Activated naive CD4-positive, alpha-beta T cell (primary cell): ENCODE results near the gene KLHL29.

ENCODE experiments used
- DNase-seq, 4 experiments: peaks; one replicate each; lab custom pipeline; 2025; lab: John Stamatoyannopoulos, UW

The KLHL29 gene

DNA sequence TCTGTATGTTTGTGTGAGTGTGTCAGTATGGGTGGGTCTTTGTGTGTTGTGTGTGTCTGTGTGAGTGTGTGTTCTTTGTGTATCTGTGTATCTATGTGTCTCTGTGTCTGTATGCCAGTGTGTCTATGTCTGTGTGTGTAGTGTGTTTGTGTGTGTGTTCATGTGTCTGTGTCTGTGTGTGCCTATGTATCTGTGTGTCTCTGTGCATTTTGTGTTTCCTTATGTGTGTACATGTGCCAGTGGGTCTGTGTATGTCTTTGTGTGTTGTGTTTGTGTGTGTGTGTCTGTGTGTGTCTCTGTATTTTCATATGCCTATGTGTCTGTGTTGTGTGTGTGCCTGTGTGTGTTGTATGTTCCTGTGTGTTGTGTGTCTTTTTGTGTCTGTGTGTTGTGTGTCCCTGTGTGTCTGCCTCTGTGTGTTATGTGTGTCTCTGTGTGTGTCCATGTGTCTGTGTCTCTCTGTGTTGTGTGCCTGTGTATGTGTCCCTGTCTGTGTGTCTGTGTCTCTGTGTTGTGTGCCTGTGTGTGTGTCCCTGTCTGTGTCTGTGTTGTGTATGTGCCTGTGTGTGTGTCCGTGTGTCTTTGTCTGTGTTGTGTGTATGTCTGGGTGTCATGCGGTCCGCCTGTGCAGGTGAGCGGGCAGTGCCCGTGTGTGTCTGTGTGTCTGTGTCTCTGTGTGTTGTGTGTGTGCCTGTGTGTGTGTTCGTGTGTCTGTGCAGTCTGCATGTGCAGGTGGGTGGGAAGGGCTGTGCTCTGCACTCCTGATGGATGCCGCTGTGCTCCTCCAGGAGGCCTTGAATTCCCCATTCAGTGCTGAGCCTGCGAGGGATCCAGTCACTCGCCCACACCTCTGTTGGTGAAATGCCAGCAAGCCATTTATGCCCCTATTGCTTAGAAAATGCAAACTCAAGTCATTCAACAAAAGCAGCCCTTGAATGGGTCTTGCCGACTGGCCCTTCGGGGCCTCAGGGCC, 37.4 kb downstream of the KLHL29 start:
- DNase-seq = no peak

DNA sequence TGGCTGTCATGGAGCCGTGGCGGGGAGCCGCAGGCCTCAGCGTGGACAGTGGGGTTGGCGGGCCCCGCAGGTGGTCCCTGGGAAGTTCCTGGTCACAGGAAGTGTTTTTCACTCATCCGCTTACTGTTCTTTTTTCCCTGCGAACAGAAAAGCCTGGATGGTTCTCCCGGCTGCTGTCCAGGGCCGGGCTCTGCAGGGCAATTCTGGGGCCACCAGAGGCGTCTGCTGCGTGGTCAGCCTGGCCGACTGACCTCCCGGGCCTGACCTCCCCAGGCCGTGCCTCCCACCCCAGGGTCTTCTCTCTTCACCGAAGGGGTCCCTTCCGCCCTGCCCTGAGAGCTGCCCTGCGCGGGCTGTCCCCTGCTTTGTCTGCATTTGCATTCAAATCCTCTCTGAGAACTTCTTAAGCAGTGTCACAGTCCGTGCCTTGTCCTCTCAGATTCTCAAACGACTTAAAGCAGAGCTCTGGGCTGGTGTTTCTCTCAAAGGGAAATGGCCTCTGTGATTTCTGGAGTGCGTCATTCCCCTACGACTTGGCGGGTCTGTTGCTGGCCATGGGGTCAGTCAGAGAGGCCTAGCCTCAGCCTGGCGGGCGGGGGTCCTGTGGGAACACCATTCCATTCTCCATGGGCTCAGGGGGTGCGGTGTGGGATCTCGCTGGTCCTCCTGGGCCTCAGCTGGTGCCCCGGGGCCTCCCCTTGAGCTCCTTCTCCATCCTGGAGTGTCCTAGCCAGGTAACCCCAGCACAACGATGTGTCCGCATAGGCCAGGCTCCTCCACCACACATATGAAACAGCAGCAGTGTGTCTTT, 38.3 kb downstream of the KLHL29 start:
- DNase-seq = no peak

DNA sequence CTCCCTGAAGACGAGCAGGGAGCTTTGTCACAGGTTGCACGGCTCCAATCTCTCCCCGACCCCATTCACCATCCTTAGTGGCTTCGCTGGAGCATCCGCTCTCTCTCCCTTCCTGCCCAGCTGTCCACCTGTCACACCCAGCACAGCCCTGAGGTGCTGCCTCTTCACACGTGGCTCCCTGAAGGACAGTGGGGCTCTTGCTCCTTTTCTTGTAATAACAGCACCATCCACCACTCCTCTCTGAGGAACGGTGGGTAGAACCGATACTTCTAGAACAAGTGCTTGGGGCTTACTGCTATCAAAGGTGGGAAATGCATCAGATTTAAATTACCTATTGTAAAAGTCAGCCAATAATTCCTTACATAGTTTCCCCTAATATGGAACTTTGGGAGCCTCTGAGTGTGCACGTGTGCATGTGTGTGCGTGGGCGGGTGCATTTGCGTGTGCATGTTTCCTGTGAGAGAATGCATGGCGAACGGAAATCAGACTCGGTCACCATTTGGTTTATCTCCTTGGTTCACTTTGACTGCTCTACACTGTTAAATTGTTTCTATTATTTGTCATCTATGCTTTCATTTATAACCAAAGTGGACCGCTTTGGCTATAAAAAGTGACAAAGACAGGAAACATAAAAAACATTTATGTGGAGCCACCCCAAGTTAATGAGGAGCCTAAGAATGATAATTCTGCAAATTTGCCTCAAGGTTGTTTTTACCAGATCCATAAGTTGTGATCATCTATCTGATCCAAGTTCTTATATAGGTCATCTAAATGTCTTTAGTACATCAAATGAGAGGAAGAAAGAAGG, 39.1 kb downstream of the KLHL29 start:
- no peak for DNase-seq

DNA sequence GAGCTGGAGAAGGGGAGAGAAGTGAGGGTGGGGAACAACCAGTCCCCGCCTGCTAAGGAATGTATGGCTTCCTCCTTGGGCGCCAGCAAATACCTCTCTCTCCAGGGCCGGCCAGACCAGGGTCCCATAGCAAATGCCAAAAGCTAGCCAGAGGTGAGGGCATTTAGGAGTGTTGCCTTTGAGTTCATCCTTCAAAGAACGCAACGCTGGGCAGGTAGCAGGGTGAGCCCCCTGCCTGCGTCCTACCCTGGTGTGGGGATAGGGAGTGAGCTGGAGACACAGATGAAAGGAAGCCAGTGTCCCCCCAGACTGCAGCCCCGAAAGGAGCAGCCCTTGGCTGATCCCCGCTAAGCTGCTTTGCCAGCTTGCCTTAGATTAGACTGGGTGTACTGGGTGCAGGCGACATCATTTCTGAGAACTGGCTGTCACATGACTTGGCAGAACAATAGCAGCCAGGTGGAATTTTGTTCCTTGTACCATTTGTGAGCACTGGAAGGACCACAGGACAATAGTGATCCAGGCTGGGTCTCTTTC, 40.4 kb downstream of the KLHL29 start:
- no peak for DNase-seq

DNA sequence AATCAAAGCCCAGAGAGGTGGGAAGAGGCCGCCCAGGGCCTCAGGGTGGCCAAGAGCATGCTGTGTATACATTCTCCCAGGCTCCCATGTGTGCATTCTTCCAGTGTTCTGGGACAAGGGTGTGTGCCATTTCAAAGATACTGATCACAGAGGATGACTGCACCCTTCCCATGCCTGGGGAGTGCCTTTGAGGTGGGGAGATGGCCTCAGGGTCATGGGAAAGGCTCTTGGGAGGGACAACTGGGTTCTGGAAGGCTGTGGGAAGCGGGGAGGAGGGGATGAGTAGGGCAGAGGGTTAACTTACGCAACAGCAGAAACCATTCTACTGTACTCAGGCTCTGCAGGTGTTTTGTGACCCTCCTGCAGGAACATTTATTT, 40.9 kb downstream of the KLHL29 start:
- DNase-seq = no peak

DNA sequence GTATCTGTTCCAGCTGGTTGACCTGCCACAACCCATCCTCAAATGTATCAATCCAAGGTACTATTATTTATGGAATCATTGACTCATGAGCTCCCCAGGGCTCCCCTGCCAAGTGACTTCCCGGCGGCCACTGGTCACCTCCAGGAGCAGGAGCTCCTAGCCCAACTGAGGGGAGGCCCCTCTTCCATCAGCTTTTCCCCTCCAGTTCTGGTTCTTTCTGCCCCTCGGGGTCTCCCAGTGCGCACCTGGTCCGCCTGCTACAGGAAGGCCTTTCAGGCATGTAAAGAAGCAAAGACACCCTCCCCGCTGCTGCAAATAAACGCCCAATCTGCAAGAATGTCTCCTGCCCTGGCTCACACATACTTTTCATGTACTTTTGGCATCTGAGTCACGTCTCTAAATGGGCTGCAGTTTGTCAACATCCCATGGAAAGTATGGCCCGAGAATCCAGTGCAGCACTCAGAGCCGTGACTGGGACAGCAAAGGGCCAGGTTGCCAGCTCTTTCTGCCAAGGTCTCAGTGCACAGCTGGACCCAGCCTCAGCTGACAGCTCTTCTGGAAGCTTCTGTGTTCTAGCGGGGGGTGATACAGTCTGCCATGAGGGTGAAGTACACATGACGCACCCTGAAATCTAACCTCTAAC, 41.4 kb downstream of the KLHL29 start:
- no peak for DNase-seq

DNA sequence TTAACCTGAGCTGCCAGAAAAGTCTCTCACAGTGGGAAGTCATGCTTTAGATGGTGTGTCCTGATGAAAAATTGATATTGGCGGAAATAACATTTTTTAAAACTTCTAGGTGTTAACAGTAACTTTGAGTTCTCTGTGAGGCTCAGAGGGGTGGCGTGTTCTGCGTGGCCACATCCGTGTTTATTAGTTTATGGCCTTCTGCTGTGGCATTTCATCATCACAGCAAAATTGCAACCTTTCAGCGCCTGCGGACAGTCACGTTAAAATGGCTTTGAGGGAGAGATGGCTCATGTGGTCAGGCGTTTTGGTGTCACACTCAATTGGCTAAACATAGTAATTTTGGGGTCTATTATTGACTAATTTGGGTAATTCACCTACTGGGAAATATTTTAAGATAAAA, 42.4 kb downstream of the KLHL29 start:
- no peak for DNase-seq

DNA sequence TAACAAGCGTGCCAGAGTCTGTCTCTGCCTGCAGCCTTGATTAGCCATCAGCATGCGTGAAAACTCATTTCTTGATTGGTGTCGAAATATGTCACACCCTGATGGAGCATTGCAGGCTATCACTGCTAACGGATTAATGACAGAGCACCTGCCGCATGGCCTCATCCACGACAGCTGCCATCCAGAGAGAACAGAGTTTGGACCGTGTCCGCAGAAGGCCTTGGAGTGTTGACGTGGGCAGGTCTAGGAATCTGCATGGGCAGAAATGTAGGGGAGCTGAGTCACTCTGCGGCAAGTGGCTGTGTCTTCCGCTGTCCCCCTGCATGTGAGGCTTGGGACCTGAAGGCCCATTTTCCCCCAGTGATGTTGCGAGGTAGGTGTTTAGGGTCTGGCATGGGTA, 43.0 kb downstream of the KLHL29 start:
- DNase-seq = no peak

DNA sequence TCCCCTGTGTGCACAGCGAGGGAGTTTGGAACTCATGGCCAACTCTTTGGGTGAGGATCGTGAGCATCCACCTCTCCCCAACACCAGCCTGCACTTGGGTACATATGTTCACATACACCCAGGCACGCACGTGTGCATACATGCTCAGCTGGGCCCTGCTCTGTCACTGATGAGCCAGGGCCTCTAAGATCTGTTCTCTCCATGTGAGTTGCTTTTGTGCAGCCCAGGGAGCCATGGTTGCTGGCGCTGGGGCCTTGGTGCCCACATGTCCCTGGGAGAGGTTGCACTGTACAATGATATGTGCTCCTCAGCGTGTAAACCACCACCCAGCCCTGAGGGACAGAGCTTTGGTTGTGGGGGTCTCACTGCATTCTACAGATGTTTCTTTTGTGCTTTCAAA, 44.1 kb downstream of the KLHL29 start:
- no peak for DNase-seq

DNA sequence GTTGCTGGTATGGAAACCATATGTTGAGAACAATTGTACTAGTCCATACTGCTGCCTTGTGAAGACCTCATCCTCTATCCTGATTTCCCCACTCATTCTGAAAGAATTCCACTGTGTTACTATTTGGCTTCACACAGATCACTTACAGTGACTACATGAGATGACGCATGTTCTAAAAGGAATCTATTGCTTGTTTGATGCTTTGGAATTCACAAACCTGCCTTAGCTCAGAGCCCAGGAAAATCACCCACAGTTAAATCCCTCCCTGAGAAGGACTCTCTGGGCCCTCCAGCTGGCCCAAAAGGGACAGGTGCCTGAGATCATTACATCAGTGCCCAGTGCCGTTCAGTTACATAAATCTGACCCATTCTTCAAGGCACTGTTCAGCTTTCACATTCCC, 45.3 kb downstream of the KLHL29 start:
- DNase-seq = no peak

DNA sequence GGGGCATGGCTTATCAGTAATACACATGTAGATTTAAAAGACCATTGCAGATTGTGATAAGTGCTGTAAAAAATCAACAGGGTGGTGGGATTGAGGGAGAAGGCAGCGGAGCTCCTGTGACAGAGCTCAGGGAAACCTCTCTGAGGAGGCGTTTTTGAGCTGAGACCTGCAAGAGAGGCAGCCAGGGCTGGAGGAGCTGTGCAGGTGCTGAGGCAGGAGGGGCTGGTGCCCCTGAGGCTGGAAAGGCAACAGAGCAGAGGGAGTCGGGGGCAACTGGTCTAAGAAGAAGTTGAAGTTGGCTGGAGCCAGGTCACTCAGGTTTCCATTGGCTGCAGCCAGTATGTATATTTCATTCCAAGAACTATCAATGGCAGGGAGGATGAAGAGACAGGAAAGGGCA, 47.6 kb downstream of the KLHL29 start:
- no peak for DNase-seq

DNA sequence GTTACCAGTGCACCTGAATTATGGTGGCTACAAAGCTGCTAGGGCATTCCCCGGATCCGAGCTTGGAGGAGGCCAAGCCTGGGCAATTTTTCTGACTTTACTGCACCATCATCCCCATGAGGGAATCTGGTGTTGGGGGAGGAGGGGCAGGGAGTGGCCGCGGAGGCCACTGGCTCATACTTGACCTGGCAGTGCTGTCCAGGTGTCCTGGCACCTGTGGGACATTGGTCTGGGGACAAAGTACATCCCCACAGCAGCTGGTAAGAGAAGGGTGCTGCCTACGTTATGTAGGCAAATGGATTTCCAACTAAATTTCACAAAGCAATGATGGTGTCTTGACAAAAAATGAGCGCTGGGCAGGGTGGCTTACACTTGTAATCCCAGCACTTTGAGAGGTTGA, 48.3 kb downstream of the KLHL29 start:
- no peak for DNase-seq

DNA sequence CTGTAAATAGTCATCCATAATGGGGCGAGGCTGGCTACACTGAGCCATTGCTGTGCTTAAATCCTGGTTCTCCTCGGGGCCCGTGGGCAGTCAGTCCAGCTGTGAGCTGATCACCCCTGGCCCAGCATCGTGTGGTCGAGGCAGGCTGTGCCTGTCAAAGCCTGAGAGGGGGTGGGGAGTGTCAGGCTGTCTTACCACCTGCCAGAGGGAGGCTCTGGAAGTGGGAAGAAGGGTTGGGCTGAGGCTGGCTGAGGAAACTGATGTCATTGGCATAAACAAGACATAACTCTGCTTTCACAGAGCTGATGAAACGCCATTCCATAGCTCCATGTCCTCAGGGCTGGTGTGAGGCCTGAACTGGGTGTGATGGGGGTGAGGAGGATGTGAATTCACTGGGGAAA, 49.7 kb downstream of the KLHL29 start:
- DNase-seq = no peak

DNA sequence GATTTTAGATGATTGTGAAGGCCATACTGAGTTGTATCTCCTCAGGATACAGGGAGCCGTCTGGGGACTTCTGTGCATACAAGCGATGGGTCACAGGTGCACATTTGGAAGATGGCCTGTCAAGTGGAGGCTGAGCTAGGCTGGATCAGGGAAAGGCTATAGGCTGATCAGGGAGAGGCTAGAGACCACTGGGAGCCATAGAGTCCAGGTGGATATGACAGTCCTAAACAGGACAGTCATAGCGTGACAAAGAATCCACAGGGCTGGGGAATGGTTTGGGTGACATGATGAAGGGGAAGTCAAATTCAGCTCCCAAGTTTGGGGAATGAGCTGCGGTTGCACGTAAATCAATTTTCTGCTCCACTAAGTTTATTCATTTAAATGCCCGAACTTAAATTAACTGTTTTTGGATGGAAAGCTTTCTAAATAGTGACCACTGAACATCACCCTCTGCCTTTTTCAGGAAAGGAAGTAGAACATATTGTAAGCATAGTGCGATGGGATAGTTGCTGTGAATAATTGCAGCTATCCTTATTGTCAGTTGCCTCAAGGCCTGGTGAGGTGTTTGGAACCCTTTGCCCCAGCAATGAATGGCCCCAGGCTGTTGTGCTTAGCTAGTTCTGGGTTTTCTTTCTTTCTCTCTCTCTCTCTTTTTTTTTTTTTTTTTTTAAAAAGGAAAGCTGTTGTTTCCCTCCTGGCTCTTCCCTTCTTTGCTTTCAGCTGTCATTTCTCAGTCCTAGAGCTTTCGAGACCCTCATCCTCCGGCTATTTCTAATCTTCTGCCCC, 50.5 kb downstream of the KLHL29 start:
- no peak for DNase-seq

DNA sequence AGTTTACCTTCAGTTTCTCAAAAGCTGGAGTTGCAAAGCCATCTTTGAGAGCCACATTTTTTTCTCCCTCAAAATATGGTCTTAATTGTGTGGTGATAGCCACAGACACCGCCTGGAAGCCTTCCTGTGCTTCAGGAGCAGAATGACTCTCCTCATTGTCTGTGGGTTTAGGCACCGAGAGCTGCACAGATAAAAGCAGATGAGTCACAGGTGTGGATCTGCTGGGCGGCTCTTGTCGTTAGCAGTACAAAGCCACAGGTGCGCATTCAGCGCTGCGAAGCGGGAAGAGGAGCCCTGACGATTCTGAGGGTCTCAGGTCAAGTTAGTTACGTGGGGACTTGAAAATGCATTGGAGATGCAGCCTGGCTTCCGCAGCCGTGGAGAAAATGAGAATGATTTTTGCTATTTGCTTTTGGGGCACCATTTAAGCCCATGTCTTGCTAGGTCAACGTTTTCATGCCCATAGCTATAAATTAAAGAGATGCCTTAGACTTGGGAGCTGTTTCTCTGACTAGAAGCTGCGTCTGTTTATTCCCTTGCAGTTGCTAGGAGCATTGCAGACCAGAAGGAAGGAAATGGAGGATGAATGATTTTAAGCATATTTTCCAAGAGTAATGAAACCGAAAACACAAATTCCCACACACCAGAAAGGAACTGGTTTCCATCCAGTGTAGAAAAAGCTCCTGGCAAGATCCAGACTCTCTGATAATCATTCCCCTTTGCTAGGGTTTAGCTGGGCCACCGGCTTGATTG, 51.5 kb downstream of the KLHL29 start:
- peak in 1 of 4 experiments; percentile 3 for DNase-seq

DNA sequence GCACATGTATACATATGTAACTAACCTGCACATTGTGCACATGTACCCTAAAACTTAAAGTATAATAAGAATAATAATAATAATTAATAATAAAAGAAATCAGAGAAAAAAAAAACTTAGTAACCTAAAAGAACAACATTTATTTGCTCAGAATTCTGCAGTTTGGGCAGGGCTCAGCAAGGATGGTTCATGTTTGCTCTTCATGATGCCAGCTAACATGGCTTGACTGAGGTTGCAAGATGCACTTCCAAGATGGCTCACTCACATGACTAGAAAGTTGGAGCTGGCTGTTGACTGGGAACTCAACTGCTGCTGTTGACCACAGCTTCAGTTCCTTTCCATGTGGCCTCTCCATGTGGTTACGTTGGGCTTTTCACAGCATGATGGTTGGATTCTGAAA, 56.4 kb downstream of the KLHL29 start:
- DNase-seq = no peak

DNA sequence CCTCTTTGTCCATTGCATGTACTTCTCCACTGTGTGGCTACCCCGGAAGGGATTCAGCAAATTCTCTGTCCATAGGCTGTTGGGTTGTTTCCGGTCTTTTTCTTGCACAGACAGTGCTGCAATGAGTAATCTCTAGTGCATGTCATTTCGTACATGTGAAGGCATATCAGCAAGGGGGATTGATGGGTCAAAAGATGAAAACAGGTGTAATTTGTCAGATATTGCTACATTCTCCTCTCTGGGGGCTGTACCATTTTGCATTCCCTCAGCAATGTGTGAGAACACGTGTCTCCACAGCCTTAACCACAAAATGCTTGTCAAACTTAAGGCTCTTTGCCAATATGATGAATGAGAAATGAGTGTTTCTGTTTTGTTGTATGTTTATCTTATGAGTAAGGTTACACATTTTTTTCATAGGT, 60.5 kb downstream of the KLHL29 start:
- no peak for DNase-seq

DNA sequence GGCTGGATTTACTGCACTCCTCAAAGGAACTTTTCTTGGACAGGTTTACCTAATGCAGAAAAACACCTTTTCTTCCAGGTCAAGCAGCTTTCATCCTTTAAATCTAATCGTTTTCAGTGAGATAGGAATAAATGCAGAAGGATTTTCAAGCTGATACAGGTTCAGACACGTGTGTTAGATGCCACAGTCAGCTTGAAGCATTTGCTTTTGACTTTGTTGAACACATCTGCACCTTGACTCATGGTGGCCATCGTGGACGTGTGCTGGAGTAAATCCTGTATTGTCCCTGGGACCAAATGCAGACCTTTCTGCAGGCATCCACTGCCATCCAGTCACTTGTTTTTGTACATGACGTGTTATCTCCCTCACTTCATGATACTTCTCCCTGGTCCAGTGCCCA, 61.9 kb downstream of the KLHL29 start:
- DNase-seq = no peak

DNA sequence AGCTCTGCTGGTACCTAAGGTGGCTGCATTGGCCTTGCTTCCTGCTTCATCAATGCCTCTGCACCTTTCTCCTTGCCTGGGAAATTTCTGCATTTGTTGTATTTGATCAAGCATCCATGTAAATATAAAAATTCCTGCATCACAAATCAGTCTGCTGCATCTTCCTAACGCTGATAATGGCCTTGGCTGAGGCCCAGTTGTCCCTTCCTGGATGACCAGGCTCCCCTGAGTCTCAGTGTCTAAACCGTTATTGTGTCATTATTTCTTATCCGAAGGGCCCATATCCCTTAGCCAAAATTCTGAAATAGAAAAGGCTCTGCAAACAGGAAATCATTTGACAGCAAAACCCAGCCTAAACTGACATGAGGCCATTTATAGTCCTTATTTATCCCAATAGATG, 62.4 kb downstream of the KLHL29 start:
- no peak for DNase-seq

DNA sequence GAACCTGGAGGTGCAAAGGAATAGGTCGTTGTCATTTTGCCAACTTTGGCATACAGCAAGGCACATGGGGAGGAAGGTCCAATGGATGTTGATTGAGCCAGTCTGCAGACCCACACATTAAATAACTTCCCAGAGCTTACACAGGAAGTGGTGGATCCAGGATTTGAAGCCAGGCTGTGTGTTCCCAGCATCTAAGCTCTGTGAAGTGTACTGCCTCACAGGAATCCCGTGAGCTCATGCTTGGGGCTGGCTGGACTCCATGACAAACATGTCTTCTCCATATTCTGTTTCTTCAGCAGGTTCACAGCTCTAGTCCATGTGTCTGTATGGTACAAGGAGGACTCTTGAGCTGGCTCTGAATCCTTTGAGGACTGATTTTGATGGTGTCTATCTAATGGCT, 63.9 kb downstream of the KLHL29 start:
- DNase-seq = no peak
